Left cardiac atrium (tissue), 4 donors: ENCODE measurements around the gene DNAJC27. TPM values are rescaled to one million over a fixed set of nuclear protein-coding genes. Genes with fewer than 3 reads are reported as not detected.

Source experiments
- ATAC-seq, 2 donors: fragments of 200-7000 bp; cut with Tn5 transposase; one replicate each; pipeline ENCODE4 v1.9.1; 2020; ENCODE audit warnings: mild to moderate bottlenecking in 2 of 2, moderate library complexity in 2 of 2
- DNase-seq: peaks from one replicate; pipeline ENCODE4 v3.0.0-alpha.2; 2020
- intact Hi-C, 2 donors: fragments of 100-400 bp; cut with DNase I; formaldehyde crosslinking; loops; one replicate each; pipeline versions ENCODE4 v1.14.1 to v1.15.1; 2022 to 2023
- total RNA-seq, 2 donors: library from RNA; stranded (reverse); fragmentation: NEBNext Ultra II Directional; extraction: Animal tissue kit (Norgen Biotek cat#: 25700); gene quantifications; one replicate each; pipeline ENCODE4 v1.2.1, GENCODE V29; 2021
- donor health status: DM: no; HTN: yes; CAD: no.
- donor health status: DM: no; HTN: yes; CAD: no; lungs with severe emphysema.
- donor health status: DM: yes; HTN: yes; CAD: no.
- donor health status: Dilated cardiomyopathy.

DNAJC27 gene
- total RNA-seq, 2 donors from 2014 or later: 7.0 to 8.3 TPM

DNA sequence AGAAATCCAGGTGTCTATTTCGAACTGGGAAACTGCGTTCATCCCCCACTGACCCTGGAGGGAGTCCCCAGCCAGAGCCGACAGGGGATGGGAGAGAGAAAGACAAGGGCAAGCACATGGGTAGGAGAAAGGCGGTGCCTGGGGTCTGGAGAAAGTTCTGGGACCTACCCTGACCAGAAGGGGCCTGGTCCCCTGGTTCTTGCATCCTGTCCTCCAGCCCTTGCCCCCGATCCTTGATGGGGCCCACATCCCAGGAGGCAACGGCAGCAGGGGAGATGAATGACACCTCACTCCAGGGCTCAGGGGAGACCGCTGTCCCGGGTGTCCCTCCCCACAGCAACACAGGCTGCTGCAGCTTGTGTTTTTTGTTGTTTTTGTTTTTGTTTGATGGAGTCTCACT is 56.6 kb downstream of the DNAJC27 start:
- intact Hi-C loops: no loop called here
- DNase-seq (no peak), ATAC-seq (no peak)

DNA sequence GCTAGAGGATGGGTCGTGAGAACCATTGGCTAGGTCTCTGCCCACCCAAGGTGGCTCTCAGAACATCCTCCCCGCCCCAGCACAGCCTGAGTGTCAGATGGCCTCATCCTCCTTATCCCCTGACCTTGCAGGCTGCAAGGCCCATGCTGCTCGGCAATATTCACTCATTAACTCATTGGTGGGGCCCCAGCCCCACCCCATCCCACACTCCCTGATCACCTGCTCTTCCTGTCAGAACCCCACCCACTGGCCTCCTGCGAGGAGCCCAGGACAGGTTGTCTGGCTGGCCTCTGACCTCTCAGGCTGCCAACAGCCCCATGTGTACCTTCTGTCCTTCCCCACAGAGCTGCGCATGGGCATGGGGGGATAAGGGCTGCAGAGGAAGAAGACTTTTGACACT is 57.0 kb downstream of the DNAJC27 start:
- intact Hi-C loops: no loop called here

DNA sequence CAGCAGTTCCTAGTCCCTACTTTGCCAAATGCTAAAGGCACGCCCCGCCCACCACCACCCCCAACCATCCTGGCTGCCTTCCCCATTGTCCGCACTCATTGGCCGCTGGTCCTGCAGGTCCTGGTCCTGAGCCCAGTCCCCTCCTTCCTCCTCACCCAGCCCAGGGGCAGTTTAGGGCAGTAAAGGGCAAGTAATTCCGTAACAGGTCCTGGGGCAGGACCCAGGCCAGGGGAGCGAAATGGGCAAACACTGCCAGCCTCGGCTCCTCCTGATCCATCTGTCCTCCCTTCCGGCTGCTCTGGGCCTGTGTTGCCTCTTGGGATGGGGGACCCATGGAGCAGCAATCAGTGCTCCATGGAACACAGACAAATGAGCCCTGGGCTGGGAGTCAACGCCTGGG is 57.8 kb downstream of the DNAJC27 start:
- intact Hi-C loops: no loop called here
- no peak for DNase-seq
- peak in 1 of 2 donors; percentile 17 for ATAC-seq

More for the DNA sequence above, 57.0 kb downstream of the DNAJC27 start:
- no peak for ATAC-seq
- no peak for DNase-seq

DNA sequence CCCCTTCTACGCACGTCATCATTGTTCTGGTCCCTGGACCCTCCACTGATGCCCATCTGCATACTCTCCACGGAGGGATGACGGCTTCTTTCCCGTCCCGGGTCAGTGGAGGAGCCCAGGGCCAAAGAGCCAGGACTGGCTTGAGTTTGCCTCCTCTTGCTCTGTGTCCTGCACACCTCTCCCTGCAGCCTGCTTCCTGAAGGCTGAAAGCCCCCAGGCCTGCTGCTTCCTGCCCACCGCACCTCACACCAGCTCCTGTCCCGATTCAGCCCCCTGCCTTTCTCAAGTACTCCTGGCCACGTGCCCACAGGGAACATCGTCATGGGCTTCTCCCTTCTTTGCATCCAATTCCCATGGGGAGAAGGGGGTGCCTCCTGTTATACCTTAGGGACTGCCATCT is 58.8 kb downstream of the DNAJC27 start:
- DNase-seq (no peak), ATAC-seq (no peak)
- intact Hi-C loops: no loop called here

DNA sequence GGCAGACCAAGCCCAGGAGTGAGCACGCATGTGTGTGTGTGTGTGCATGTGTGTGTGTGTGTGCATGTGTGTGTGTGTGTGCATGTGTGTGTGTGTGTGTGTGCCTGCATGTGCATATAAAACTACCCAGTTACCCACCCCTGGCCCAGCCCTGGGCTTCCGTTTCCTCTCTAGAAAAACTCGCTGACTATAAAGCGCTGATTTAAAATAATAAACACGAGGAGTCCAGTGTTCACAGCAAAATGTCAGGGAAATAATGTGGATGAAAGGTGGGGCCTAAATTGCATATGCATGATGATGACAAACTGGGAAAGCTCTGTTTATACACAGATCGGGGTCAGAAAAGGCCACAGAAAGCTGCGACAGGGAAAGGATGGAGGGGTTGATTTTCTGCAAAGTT is 59.2 kb downstream of the DNAJC27 start:
- DNase-seq: no peak
- no peak for ATAC-seq
- intact Hi-C loops: no loop called here

DNA sequence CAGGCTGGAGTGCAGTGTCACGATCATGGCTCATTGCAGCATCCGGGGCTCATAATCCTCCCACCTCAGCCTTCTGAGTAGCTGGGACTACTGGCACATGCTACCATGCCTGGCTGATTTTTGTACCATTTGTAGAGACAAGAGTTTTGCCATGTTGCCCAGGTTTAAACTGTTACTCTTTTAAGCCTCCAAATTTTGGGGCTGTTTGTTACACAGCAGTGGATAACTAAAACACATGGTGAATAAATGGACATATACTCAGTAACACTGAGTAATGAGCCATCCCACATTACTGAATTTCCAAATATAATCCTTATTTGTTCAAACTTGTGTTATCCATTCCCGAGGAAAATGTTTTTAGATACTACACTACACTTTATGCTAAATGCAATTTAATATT is 61.5 kb downstream of the DNAJC27 start:
- intact Hi-C loops: no loop called here
- no peak for ATAC-seq
- DNase-seq: no peak

DNA sequence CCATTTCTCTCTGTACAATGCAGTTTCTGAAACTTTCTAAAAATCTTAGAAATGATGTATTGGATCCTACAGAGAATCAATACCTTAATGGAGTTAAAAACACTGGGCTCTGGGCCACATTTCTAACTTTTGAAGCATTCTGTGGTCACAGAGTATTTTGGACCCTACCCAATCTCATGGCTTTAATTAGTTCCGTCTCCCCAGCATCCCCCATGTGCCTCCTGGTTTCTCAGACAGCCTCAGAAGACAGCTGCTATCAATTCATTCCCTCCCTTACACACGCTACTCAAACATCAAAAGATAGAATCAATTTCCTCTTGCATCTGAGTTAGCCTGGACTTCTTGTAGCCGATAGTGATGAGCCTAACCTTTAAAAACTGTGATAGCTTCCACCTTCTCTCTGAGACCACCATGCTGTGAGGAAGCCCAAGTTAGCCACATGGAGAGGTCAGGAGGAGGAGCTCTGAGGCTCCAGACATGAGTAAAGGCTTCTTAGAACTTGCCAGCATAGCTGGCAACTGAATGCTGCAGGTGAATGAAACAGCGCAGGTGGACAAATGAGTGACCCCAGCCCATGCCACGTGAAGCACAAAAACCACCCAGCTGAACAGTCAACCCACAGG is 62.1 kb downstream of the DNAJC27 start:
- DNase-seq (no peak), ATAC-seq (no peak)
- intact Hi-C loops: no loop called here

DNA sequence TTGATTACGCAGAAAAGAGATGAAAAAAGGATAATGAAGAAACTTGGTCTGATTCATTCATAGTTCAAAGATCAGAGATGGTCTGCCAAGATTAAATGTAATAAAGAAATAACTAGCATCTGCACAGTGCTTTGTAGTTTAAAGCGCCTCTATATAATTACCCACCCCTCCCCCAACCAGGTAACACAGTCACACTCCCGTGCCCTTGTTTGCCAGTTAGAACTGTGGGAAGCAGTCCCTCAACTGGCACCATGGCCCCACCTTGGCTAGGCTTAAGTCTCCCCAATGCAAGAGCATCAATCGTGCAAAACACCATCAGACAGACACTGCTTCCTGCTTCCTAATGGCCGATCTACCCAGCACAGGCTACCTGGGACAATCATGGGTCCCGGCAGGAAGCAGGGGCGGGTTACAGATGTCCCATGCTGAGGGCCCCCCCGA is 63.3 kb downstream of the DNAJC27 start:
- DNase-seq: no peak
- intact Hi-C loops: no loop called here

DNA sequence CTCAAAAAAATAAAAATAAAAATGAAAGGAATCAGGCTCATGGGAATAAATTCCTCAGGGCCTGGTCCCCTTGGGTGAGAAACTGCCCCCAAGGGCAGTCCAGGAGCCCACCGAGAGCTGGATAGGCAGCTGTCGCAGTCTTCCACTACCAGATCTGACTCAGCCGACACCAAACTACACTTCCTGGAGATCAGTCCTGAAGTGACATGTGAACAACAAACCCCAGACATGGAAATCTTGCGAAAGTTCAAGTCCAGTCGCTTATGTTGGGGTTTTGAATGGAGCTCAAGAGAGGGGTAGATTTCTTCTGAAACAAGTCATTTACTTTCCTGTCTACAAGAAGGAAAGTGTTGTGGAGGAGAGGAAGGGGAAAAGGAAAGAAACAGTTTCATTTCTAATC is 64.6 kb downstream of the DNAJC27 start:
- intact Hi-C loops: no loop called here
- DNase-seq (no peak), ATAC-seq (no peak)

More for the DNA sequence above, 63.3 kb downstream of the DNAJC27 start:
- no peak for ATAC-seq

DNA sequence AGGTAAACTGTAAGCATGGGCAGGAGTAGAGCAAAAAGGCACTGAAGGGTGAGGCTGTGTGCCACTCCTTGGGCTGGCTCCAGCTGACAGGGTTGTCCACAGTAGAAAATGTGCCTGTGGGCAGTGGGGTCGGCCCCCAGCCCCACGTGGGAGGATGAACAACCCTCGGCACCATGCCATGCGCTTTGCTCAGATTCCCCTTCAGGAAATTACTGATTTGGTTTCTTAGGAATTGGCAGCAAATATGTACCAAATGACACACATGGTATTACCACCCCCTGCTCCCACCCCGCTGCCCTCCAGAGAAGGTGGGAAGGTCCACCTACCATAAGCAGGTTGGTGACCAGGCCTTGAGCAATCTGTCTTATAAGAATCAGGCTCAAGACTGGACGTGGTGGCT is 65.3 kb downstream of the DNAJC27 start:
- intact Hi-C loops: no loop called here

DNA sequence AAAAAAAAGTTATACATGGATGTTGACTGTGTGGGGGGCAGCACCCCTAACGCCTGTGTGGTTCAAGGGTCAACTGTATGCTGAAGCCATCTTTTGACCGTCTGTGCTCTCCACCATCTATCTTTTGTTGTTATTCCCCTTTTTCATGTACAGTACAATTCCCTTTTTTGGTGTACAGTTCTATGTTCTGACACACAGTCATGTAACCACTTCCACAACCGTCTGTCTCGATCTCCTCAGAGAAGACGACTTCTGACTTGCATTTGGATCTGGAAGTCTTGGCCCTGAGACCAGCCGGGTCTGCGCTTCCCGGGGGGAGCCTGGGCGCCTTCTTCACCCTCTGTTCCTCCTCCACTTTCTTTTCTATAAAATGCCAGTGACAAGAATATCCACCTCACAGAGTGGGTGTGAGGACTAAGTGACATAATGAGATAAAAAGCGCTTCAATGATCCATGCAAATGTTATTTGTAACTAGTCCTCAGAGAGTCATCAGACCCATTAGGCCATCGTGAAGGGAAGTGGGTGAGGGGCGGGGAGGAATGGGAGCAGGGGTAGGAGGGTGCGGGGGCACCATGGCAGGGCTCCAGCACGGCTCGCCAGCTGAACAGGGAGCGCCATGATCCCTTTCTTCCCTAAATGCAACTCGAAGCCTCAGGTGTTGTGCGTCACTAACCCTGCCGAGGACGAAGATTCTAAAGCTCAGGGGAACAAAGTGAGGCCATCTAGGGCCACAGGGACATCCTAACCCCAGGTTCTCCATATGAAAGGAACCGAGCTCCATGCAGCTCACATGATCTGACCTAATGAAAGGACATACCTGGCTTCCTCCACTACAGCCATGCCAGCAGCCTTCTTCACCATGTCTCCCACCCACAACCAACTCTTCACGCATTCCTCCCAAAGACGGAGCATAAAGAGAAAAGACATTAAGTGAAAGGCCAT is 68.3 kb downstream of the DNAJC27 start:
- intact Hi-C loops: no loop called here
- DNase-seq (no peak), ATAC-seq (no peak)

More for the DNA sequence above, 65.3 kb downstream of the DNAJC27 start:
- DNase-seq (peak; percentile 9), ATAC-seq (no peak)

DNA sequence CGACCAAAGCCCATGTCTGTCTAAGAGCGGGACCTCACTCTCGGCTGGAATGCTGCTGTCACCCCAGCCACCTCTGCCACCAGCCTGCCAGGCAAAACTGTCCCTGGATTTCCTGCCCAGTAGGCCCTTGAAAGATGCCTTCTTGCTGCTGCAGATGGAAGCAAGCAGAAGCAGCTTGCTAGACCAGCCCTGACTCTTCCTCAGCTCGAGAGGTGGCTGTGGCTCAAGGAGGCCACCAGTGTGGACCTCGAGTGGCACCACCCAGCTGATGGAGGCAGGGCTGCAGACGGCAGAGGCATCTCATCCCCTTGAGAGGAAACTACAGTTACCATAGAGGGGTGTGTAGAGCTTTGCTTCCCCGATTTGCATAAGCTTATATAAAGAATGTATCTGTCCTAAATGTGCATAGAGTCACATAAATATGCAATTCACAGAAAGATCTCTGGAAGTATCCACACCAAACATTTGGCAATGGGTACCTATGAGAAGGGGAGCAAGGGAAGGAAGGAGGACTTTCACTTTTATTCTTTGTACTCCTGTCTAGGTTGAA is 72.3 kb downstream of the DNAJC27 start:
- DNase-seq: no peak
- intact Hi-C loops: no loop called here
- no peak for ATAC-seq

DNA sequence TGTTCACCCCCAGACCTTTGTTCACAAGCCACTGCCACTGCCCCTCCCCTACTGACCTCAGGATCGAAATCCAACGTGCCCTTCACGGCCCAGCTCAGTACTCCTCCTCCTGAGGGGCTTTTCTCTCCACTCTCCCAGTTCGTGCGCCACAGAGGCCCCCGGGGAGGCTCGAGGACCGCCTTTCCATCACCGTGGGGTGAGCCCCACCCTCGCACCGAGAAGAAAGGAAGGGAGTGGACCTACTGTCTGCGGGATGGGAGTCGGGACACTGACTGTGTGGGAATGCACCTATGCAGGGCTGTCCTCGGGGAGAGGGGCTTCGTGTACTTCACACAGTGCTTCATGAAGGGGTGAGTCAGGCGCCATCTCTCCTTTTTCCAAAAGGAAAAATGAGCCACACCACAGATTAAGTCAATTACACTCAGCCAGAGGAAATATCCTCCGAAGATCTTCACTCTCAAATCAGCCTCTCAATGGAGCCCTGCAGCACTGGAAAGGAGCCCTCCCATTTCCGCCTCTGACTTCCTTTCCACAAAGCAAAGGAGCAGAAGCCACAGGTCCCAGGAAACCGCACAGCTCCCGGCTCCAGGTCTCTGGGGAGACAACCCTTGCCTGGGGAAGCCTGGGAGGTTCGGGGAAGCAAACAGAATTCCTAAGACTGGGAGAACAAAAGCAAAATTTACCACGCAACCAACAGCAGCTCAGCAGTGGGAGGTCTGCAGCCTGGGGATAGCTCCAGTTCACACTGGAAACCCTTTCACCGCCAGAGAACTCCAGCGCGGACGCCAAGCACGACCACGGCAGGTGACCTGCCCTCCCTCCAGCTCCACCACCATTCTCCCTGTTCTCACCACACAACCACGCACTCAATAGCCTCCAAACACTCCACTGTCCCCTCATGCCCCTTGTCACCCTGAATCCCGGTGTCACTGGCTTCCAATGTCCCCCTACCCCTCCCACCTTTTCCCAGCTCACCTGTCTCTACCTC is 73.3 kb downstream of the DNAJC27 start:
- DNase-seq (no peak), ATAC-seq (no peak)
- intact Hi-C loops: no loop called here

DNA sequence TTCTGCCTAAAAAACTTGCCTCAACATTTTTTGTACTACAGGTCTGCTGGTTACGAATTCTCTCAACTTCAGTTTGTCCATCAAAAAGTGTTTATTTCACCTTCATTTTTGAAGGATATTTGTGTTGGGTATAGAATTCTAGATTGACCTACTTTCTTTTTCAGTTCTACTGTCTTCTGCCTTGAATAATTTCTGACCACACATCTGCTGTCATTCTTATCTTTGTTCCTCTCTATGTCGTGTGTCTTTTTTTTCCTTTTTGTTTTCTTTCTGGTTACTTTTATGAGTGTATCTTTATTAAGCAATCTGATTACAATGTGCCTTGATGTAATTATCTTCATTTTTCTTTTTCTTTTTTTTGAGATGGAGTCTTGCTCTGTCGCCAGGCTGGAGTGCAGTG is 77.0 kb downstream of the DNAJC27 start:
- intact Hi-C loops: no loop called here
- ATAC-seq: no peak
- DNase-seq: no peak

DNA sequence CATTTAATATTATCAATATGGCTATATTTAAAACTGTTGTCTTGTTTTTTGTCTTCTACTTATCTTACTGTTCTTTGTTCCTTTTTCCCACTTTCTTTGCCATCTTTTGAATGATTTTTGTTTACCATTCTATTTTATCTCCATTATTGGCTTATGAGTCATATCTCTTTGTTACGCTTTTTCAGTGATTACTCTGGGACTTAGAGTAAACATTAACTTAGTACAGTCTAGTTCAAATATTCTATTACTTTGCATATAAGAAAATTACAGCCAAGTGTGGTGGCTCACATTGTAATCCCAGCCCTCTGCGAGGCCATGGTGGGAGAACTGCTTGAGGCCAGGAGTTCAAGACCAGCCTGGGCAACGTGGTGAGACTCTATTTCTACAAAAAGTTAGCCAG is 77.8 kb downstream of the DNAJC27 start:
- ATAC-seq (no peak), DNase-seq (no peak)
- intact Hi-C loops: no loop called here
